Right cardiac atrium (tissue), 5 donors: ENCODE data around the gene AXIN1. TPM values are rescaled to one million over a fixed set of nuclear protein-coding genes. Genes with fewer than 3 reads are reported as not detected.

Experiments used
- ATAC-seq, 2 donors: fragments of 200-7000 bp; cut with Tn5 transposase; one replicate each; pipeline versions ENCODE4 v1.8.0 to v1.9.1; 2020; ENCODE audit warnings: moderate library complexity in 2 of 2, mild to moderate bottlenecking in 1 of 2
- DNase-seq, 3 donors: peaks; one replicate each; pipeline ENCODE4 v3.0.0-alpha.2; 2020
- H3K27ac ChIP-seq: one replicate; pipeline ENCODE4 v1.5.1; 2013; ENCODE audit warnings: mild to moderate bottlenecking, low read length, control low read depth, moderate library complexity
- H3K27me3 ChIP-seq: one replicate; pipeline ENCODE4 v1.6.1; 2013; ENCODE audit not compliant: control insufficient read depth, insufficient read depth
- H3K4me1 ChIP-seq: one replicate; pipeline ENCODE4 v1.6.1; 2013; ENCODE audit warnings: low read length; ENCODE audit not compliant: control insufficient read depth, insufficient read depth
- H3K4me3 ChIP-seq: one replicate; pipeline ENCODE4 v1.5.1; 2013; ENCODE audit warnings: low read length, control low read depth
- H3K9me3 ChIP-seq: one replicate; pipeline ENCODE4 v1.6.1; 2013; ENCODE audit warnings: low read length; ENCODE audit not compliant: control insufficient read depth
- WGBS: extraction: QIAGEN DNeasy Blood & Tissue Kit; methylation state at CpG from one replicate; pipeline ENCODE4 v1.1.7; 2013; 5-methylcytosine and 5-hydroxymethylcytosine counted together
- intact Hi-C, 4 donors: fragments of 100-400 bp; cut with DNase I; formaldehyde crosslinking; loops; one replicate each; pipeline versions ENCODE4 v1.11.0 to v1.14.0; 2022 to 2023
- polyA plus RNA-seq: library from polyadenylated mRNA; stranded (reverse); fragments of 200-250 nt; gene quantifications from one replicate; pipeline ENCODE4 v1.2.3, GENCODE V29; 2013
- total RNA-seq, 4 donors: library from RNA; stranded (reverse); fragmentation: NEBNext Ultra II Directional; extraction: Animal tissue kit (Norgen Biotek cat#: 25700); gene quantifications; one replicate each; pipeline ENCODE4 v1.2.1, GENCODE V29; 2021
- donor health status: healthy with polysubstance abuse.
- donor health status: DM: no; HTN: yes; CAD: no.
- donor health status: DM: no; HTN: no; CAD: no.
- donor health status: DM: no; HTN: yes; CAD: no; lungs with severe emphysema.
- donor health status: DM: yes; HTN: yes; CAD: no.

The AXIN1 gene
- total and polyA plus RNA-seq, 5 donors, result 8.4 to 12.2 (median 10.2) TPM

GRCh38 chr16:306911-307370, 45.6 kb downstream of the AXIN1 start:
- no peaks in the 10 kb centered on the region for H3K4me1 ChIP-seq
- 89% methylated on average over 17 of the region's 17 CpGs for WGBS
- H3K27ac ChIP-seq, result no peak overlapping the region
- no peaks in the 10 kb centered on the region for H3K27me3 ChIP-seq
- no peak for ATAC-seq
- H3K4me3 ChIP-seq, result no peak overlapping the region
- intact Hi-C loops, result no loop called here
- DNase-seq, result peak in 1 of 3 donors; percentile 35
- H3K9me3 ChIP-seq, result no peaks in the 10 kb centered on the region

- Histone ChIP-seq H3K4me3 (no peak overlapping the region), H3K27me3 (no peaks in the 10 kb centered on the region), H3K27ac (no peak overlapping the region), H3K4me1 (no peaks in the 10 kb centered on the region), H3K9me3 (no peaks in the 10 kb centered on the region)
- ATAC-seq, result no peak
- peak in 1 of 3 donors; percentile 56 for DNase-seq
- intact Hi-C loops, result no loop called here
- 91% methylated on average over 19 of the region's 19 CpGs for WGBS
These were observed 46.5 kb downstream of the AXIN1 start for GRCh38 chr16:305916-306626.

GRCh38 chr16:303760-304505, 48.6 kb downstream of the AXIN1 start:
- H3K9me3 ChIP-seq, result no peaks in the 10 kb centered on the region
- no peaks in the 10 kb centered on the region for H3K27me3 ChIP-seq
- no peak for ATAC-seq
- no peak overlapping the region for H3K4me3 ChIP-seq
- 89% methylated on average over 43 of the region's 43 CpGs for WGBS
- intact Hi-C loops, result no loop called here
- no peaks in the 10 kb centered on the region for H3K4me1 ChIP-seq
- no peak overlapping the region for H3K27ac ChIP-seq
- DNase-seq, result peak in 1 of 3 donors; percentile 33

- no peaks in the 10 kb centered on the region for H3K9me3 ChIP-seq
- no peak overlapping the region for H3K4me3 ChIP-seq
- no peak overlapping the region for H3K27ac ChIP-seq
- ATAC-seq (no peak), DNase-seq (peak in 1 of 3 donors; percentile 7)
- intact Hi-C loops, result no loop called here
- no peaks in the 10 kb centered on the region for H3K4me1 ChIP-seq
- H3K27me3 ChIP-seq, result no peaks in the 10 kb centered on the region
- WGBS, result 96% methylated on average over 13 of the region's 13 CpGs
These were observed 50.6 kb downstream of the AXIN1 start for GRCh38 chr16:301950-302349.

GRCh38 chr16:301235-301634, 51.3 kb downstream of the AXIN1 start:
- WGBS, result 96% methylated on average over 6 of the region's 6 CpGs
- Histone ChIP-seq H3K27me3 (no peaks in the 10 kb centered on the region), H3K9me3 (no peaks in the 10 kb centered on the region), H3K27ac (no peak overlapping the region), H3K4me1 (no peaks in the 10 kb centered on the region), H3K4me3 (no peak overlapping the region)
- intact Hi-C loops, result no loop called here
- ATAC-seq (no peak), DNase-seq (peak in 2 of 3 donors; percentile 16 to 32)

- H3K4me3 ChIP-seq, result no peak overlapping the region
- no peak overlapping the region for H3K27ac ChIP-seq
- ATAC-seq (peak; percentile 15 to 19), DNase-seq (peak in 1 of 3 donors; percentile 28)
- WGBS, result 93% methylated on average over 32 of the region's 32 CpGs
- no peaks in the 10 kb centered on the region for H3K4me1 ChIP-seq
- H3K9me3 ChIP-seq, result no peaks in the 10 kb centered on the region
- no peaks in the 10 kb centered on the region for H3K27me3 ChIP-seq
- intact Hi-C loops, result no loop called here
These were observed 54.7 kb downstream of the AXIN1 start for GRCh38 chr16:297832-298231.

GRCh38 chr16:296806-297510, 55.6 kb downstream of the AXIN1 start:
- 90% methylated on average over 37 of the region's 37 CpGs for WGBS
- Histone ChIP-seq H3K27me3 (no peaks in the 10 kb centered on the region), H3K27ac (no peak overlapping the region), H3K4me3 (no peak overlapping the region), H3K9me3 (no peaks in the 10 kb centered on the region), H3K4me1 (no peaks in the 10 kb centered on the region)
- ATAC-seq, result peak in 1 of 2 donors; percentile 13
- intact Hi-C loops, result no loop called here
- peak in 1 of 3 donors; percentile 47 for DNase-seq

- Histone ChIP-seq H3K27ac (no peak overlapping the region), H3K4me1 (no peaks in the 10 kb centered on the region), H3K27me3 (no peaks in the 10 kb centered on the region), H3K4me3 (no peak overlapping the region), H3K9me3 (no peaks in the 10 kb centered on the region)
- ATAC-seq (no peak), DNase-seq (peak in 2 of 3 donors; percentile 26 to 42)
- WGBS, result 96% methylated on average over 14 of the region's 14 CpGs
- intact Hi-C loops, result no loop called here
These were observed 56.2 kb downstream of the AXIN1 start for GRCh38 chr16:296276-296675.

- ATAC-seq, result no peak
- Histone ChIP-seq H3K4me1 (no peaks in the 10 kb centered on the region), H3K9me3 (no peaks in the 10 kb centered on the region), H3K27ac (no peak overlapping the region), H3K4me3 (no peak overlapping the region), H3K27me3 (no peaks in the 10 kb centered on the region)
- intact Hi-C loops, result no loop called here
- 93% methylated on average over 32 of the region's 32 CpGs for WGBS
- DNase-seq, result peak in 2 of 3 donors; percentile 35 to 38
These were observed 59.3 kb downstream of the AXIN1 start for GRCh38 chr16:293043-293775.

GRCh38 chr16:291539-291938, 61.0 kb downstream of the AXIN1 start:
- intact Hi-C loops, result no loop called here
- WGBS, result 95% methylated on average over 17 of the region's 17 CpGs
- ATAC-seq (no peak), DNase-seq (peak in 1 of 3 donors; percentile 32)
- no peaks in the 10 kb centered on the region for H3K27me3 ChIP-seq
- H3K27ac ChIP-seq, result no peak overlapping the region
- H3K4me1 ChIP-seq, result no peaks in the 10 kb centered on the region
- no peaks in the 10 kb centered on the region for H3K9me3 ChIP-seq
- H3K4me3 ChIP-seq, result no peak overlapping the region
